Fibroblast of skin of right quadriceps (primary cell): Measurements from ENCODE around the gene CAMK2B.

Experiments used
- DNase-seq: peaks from one replicate; pipeline ENCODE4 v3.0.0-alpha.2; 2013

The CAMK2B gene

GRCh38 chr7:44247868-44248651 lies 77.3 kb downstream of the CAMK2B start:
- DNase-seq, result no peak

GRCh38 chr7:44246396-44247113 lies 78.8 kb downstream of the CAMK2B start:
- no peak for DNase-seq

- no peak for DNase-seq
Measured at GRCh38 chr7:44244282-44244681, 81.1 kb downstream of the CAMK2B start.

GRCh38 chr7:44242091-44242490 lies 83.3 kb downstream of the CAMK2B start:
- DNase-seq, result no peak

- peak; percentile 69 for DNase-seq
Measured at GRCh38 chr7:44240983-44241510, 84.3 kb downstream of the CAMK2B start.

GRCh38 chr7:44240376-44240775 lies 85.0 kb downstream of the CAMK2B start:
- no peak for DNase-seq

GRCh38 chr7:44239361-44239760 lies 86.0 kb downstream of the CAMK2B start:
- DNase-seq, result no peak

- no peak for DNase-seq
Measured at GRCh38 chr7:44238116-44238695, 87.2 kb downstream of the CAMK2B start.

- no peak for DNase-seq
Measured at GRCh38 chr7:44237696-44238095, 87.7 kb downstream of the CAMK2B start.

GRCh38 chr7:44236333-44236728 lies 89.1 kb downstream of the CAMK2B start:
- DNase-seq, result no peak

GRCh38 chr7:44235582-44236332 lies 89.6 kb downstream of the CAMK2B start:
- no peak for DNase-seq

GRCh38 chr7:44235066-44235465 lies 90.3 kb downstream of the CAMK2B start:
- DNase-seq, result no peak

GRCh38 chr7:44232901-44233715 lies 92.3 kb downstream of the CAMK2B start:
- no peak for DNase-seq

- DNase-seq, result no peak
Measured at GRCh38 chr7:44232396-44232795, 93.0 kb downstream of the CAMK2B start.

GRCh38 chr7:44231088-44231487 lies 94.3 kb downstream of the CAMK2B start:
- no peak for DNase-seq

GRCh38 chr7:44230286-44230685 lies 95.1 kb downstream of the CAMK2B start:
- no peak for DNase-seq

- DNase-seq, result no peak
Measured at GRCh38 chr7:44229546-44230105, 95.8 kb downstream of the CAMK2B start.

- DNase-seq, result no peak
Measured at GRCh38 chr7:44228571-44229350, 96.6 kb downstream of the CAMK2B start.

- no peak for DNase-seq
Measured at GRCh38 chr7:44227911-44228310, 97.5 kb downstream of the CAMK2B start.

- DNase-seq, result no peak
Measured at GRCh38 chr7:44226396-44226753, 99.0 kb downstream of the CAMK2B start.
